HG03045 (cell line): ENCODE measurements around the gene SLC5A1.

Source experiments
- ATAC-seq: cut with Tn5 transposase; IDR thresholded peaks from one replicate; pipeline ENCODE4 v1.9.1; 2021; ENCODE audit warnings: mild to moderate bottlenecking, moderate library complexity; ENCODE audit not compliant: unreplicated experiment

SLC5A1 gene

GRCh38 chr22:32050678-32051515, 7.8 kb downstream of the SLC5A1 start:
- ATAC-seq, result no peak

DNA sequence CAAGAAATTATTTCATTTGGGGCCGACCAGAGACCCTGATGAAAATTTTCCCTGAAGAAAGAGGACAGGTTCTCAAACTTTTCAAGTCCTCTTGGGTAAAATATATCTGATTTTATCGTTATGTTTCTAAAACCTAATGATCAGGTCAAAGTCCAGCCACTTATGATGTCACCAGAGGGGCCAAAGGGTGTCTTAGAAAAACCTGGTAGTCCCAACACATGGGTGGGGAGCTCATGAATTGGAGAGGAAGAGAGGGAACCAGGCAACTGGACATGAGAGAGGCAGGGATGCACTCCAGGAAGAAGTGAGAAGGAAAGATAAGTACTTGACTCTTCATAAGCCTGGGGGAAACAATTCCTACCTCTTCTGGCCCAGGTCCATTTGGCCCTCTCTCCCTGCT, 9.2 kb downstream of the SLC5A1 start:
- no peak for ATAC-seq

GRCh38 chr22:32052936-32053791, 10.1 kb downstream of the SLC5A1 start:
- ATAC-seq, result no peak

DNA sequence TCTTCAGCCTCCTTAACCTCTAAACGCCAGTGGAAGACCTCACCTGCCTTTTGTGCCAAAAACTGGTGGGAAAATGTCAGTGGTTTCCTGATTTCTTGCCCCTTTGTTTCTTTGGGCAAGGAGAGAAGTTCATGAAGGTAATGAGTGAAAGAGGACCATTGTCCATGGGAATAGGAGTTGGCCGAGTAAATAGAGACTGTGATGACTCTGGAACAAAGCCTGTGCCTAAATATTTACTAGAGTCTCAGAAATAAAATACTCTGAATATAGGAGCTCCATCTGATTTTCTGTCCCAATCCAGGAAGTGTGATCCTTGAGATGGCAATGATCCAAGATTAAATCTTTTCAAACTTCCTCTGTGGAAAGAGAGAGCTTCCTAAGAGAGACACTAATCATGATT, 12.0 kb downstream of the SLC5A1 start:
- no peak for ATAC-seq

GRCh38 chr22:32058656-32059260, 15.7 kb downstream of the SLC5A1 start:
- ATAC-seq, result no peak

DNA sequence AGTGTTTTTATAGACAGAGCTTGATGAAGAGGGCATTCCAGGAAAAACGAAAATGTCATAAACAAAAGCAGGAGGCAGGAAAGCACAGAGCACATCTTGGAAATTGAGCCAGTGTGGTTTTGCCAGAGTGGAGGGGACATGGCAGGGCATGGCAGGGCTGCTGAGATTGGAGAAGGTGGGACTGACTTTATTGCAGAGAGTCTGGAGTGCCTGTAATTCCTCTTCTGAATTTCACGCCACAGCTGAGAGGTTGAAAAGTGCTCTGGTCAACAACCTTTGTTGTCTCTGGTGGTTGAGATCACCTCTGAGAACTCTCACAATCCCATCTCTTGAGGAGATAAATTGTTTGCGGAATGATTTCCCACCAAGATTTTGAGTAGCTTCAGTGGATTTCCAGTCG, 16.4 kb downstream of the SLC5A1 start:
- ATAC-seq, result no peak

- ATAC-seq, result no peak
Observed at GRCh38 chr22:32063701-32064100, 20.6 kb downstream of the SLC5A1 start.

DNA sequence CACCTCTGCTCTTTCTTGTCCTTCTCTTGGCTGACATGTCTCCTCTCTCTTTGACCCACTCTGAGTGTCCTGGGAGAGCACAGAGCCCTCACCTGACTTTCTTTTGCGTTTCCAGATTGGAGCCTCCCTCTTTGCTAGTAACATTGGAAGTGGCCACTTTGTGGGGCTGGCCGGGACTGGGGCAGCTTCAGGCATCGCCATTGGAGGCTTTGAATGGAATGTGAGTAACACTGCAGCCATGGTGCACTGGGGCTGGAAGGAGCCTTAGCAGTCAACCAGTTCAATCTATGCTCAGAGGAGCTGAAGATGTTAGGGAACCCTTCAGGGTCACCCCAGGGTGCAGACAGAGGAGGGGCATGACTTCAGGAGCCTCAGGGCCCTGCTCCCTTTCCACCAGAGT, 23.8 kb downstream of the SLC5A1 start:
- ATAC-seq, result no peak

- ATAC-seq, result no peak
Observed at GRCh38 chr22:32067613-32068012, 24.6 kb downstream of the SLC5A1 start.

DNA sequence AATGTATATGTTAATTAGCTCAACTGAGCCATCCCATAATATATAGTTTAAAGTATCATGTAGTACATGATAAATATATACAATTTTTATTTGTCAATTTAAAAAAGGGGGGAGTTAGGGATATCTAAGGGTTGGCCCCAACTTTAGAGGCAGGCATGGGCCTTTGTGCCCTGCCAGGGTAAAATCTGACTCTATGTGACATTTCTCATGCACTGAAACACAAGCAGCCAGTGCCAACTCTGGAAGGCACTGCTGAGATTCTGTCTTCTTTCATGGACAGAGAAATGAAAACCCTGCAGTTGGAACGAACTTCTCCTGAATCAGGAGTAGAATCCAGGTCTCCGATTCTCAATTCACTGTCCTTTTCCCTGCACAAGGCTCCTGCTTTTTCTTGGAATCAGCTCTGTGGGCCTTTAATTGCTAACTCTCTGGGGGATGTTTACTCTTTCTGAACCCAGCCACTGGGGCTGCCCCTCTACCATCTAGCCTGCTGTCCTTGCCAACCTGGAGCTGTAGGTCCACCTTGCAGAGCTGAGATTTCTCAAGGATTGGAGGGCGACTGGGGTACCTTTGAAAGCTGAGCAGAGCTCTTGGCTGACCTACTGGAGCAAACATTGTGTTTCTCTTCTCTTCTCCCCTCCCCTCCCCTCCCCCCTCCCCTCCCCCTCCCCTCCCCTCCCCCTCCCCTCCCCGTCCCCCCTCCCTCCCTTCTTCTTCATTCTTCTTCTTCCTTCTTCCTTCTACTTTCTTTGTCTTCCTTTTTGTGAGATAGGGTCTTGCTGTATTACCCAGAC, 26.7 kb downstream of the SLC5A1 start:
- no peak for ATAC-seq

DNA sequence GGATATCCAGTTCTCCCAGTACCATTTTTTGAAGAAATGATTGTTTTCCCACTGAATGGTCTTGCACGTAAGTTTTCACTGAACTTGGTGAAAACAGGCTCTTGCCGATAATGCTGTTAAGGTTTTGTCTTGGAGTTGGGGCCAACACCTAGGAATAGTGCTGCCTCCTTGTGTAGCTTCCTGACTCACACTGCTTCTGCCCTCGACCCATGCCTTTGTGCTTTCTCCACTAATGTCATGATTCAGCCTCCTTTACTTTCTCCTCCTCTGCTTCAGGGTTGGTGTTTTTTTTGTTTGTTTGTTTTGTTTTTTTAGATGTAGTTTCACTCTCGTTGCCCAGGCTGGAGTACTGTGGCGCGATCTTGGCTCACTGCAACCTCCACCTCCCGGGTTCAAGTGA, 30.2 kb downstream of the SLC5A1 start:
- ATAC-seq, result no peak

DNA sequence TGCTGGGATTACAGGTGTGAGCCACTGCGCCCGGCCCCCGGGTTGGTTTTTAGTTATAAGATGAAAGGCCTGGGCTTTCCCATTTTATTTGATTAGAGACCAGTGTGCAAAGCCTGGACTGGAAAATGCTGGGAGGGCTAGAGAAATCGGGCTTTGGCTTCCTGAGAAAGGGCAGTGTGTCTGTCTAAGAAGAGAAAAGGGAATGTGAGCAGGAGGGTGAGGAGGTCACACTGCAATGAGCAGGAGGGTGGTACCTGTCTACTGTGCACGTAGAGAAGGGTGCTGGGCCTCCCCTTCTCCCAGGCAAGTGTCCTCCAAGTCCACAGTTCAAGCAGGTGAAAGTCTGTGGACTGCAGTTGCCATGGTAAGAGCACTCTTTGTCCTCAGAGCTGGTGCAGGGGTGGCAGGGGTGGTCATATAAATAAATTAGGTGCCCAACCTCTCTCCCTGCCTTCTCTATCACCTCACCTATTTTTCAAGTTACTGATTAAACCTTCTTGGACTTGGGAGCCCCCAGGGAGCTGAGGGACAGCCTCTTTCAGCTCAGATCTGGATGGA, 30.8 kb downstream of the SLC5A1 start:
- no peak for ATAC-seq

DNA sequence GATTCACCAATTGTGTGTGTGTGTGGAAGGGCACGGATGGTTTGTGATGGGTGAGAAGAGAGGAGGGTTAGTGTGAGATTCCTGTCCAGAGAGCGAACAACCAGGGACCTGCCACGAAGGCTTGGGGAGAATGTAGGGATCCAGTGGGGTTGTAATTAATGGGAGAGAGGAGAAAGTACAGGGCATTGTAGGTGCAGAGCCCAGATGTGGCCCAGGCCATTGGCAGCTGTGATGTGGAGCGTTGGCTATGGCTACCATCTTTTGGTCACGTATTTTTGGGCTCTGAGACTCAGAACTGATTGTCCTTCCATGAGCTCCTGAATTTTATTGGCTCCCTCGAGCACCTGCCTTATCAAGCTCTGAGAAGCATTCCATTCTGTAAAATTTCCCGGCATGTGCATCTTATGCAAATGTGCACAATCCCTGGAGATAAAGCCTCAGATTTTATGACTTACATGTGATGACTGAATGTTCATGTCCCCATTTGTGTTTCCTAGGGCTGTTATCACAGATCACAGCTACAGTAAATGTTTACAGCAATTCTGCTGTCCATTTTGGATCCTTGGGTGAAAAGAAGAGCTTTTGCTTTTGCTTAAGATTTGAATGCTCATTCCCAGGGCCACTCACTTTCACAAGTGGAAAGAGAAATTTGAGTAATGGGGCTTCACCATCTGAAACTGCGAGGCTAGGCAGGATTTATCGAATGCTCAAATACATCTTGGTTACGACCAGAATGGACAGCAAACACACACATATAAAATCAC, 33.1 kb downstream of the SLC5A1 start:
- no peak for ATAC-seq

- ATAC-seq, result no peak
Observed at GRCh38 chr22:32076761-32077084, 33.7 kb downstream of the SLC5A1 start.

GRCh38 chr22:32077151-32077550, 34.1 kb downstream of the SLC5A1 start:
- ATAC-seq, result no peak

DNA sequence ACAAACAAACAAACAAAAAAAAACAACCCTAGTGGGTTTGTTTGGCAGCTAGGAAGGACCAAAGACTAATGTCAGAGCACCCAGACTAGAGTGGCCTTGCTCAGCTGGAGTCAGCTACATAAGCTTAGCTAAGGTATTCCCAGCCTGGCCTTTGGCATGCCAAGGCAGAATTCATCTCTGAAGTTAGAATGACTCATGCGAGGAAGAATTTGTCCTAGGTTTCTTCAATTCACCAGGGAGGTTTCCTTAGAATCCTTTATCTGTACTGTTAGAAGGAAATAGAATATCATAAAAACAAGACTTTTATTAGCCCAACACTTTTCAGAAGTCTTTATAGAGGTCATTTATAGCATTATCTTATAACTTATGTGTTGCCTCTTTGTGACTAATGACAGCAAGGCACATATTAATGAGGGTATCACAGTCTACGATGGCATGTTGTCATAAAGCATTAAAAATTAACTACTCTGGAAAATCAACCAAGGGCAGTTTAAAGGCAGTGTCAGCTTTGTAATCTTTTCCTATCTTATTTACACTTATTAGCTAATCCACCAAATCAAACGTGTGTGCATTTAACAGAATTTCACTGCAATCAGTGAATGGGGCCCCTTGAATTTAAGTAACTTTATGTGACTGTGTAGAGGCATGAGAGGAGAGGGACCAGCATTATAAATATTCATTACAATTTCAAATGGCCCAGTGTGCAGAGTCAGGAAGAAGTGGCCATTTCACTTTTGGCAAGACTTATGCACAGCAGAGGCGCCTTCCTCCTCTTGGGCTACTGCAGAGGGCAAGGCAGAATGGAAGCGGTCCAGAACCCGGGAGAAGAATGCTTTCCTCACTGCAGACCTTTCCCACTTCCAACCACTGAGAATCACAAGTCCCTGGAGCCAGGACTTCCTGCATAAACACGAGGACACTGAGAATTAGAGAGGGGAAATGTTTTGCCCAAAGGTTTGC, 36.3 kb downstream of the SLC5A1 start:
- no peak for ATAC-seq

DNA sequence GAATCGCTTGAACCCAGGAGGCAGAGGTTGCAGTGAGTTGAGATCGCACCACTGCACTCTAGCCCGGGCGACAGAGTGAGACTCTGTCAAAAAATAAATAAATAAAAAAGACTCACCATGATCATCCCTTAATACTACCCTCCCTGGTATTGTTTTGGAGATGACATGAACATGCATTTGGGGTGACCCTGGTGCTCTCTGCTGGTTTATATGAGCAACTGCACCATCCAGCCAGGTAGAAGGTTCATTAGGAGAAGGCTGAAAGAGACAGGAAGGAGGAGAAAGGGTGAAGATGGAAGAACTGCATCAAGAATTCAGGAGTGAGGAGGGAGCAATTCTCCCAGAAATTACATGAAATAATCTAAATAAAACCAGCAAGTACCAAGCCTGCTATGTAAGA, 37.8 kb downstream of the SLC5A1 start:
- no peak for ATAC-seq

DNA sequence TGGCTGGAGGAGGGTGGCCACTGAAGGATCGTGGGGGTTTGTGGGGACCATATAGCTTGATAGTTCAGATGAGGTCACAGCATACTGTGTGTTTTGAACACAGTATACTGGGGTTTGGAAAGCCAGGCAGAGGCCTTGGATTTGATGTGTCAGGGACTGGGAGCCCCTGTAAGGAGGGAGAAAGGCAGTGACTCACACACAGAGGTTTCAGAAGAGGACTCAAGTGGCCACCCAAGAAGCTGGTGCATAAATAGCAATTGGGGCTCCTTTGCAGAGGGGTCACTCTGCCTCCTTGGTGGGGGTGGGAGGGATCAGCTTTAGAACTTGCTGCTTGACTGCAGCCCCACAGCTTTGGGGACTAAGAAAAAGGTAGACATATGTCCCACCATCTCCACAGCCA, 39.3 kb downstream of the SLC5A1 start:
- ATAC-seq, result no peak

- no peak for ATAC-seq
Observed at GRCh38 chr22:32083000-32083399, 39.9 kb downstream of the SLC5A1 start.
